OCI-M2 (cell line): ENCODE data around the gene ANXA11.

Experiments used
- DNase-seq: peaks from one replicate; lab custom pipeline; 2025; ENCODE audit not compliant: unreplicated experiment; lab: John Stamatoyannopoulos, UW

Gene ANXA11

GRCh38 chr10:80166581-80167470 lies 38.5 kb downstream of the ANXA11 start:
- DNase-seq = no peak

- no peak for DNase-seq
These were observed 40.2 kb downstream of the ANXA11 start for GRCh38 chr10:80165173-80165572.

- DNase-seq = no peak
These were observed 40.7 kb downstream of the ANXA11 start for GRCh38 chr10:80164596-80164995.

GRCh38 chr10:80163741-80164341 lies 41.5 kb downstream of the ANXA11 start:
- no peak for DNase-seq

- no peak for DNase-seq
These were observed 43.8 kb downstream of the ANXA11 start for GRCh38 chr10:80161321-80162083.

GRCh38 chr10:80160361-80161320 lies 44.7 kb downstream of the ANXA11 start:
- DNase-seq = no peak

GRCh38 chr10:80159166-80159873 lies 46.0 kb downstream of the ANXA11 start:
- DNase-seq = no peak

- no peak for DNase-seq
These were observed 46.7 kb downstream of the ANXA11 start for GRCh38 chr10:80158598-80159127.

GRCh38 chr10:80158126-80158525 lies 47.2 kb downstream of the ANXA11 start:
- DNase-seq = no peak

GRCh38 chr10:80157561-80157960 lies 47.8 kb downstream of the ANXA11 start:
- DNase-seq = no peak

GRCh38 chr10:80156216-80156615 lies 49.1 kb downstream of the ANXA11 start:
- DNase-seq = no peak

- no peak for DNase-seq
These were observed 49.6 kb downstream of the ANXA11 start for GRCh38 chr10:80155696-80156215.

GRCh38 chr10:80154978-80155695 lies 50.2 kb downstream of the ANXA11 start:
- DNase-seq = no peak

GRCh38 chr10:80154626-80154977 lies 50.7 kb downstream of the ANXA11 start:
- DNase-seq = no peak

- DNase-seq = no peak
These were observed 51.9 kb downstream of the ANXA11 start for GRCh38 chr10:80153460-80153859.

- DNase-seq = no peak
These were observed 52.5 kb downstream of the ANXA11 start for GRCh38 chr10:80152820-80153219.

- no peak for DNase-seq
These were observed 55.2 kb downstream of the ANXA11 start for GRCh38 chr10:80150172-80150571.

GRCh38 chr10:80149123-80149522 lies 56.2 kb downstream of the ANXA11 start:
- DNase-seq = no peak
